HG03575 (cell line): Measurements from ENCODE around the gene GRIK1.
A peak's percentile ranks its signal among the peaks of the same experiment; 100 is the strongest.

Experiments used
- ATAC-seq: cut with Tn5 transposase; IDR thresholded peaks from one replicate; pipeline ENCODE4 v1.9.1; 2021; ENCODE audit not compliant: unreplicated experiment, insufficient number of reproducible peaks, low FRiP score; ENCODE audit errors: extremely low read depth

GRIK1 gene

DNA sequence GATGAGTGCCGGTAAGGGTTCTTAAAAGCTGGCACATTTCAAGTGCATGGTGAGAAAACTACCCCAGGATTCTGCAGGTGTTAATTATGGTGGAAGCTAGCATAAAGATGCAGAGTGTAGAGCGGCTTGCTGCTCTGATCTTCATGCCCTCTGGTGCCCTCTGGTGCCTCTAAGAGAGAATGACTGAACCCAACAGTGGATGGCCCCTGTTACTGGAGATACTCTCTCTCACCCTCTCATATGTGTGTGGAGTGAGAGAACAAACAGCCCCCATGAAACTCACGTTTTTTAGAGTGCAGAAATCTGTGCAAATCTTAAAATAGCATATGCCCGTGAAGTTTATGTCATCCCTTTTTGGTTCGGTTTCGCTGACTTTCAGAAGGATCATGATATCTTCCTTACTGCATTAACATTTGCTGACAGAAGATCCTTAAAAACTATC, 90.0 kb downstream of the GRIK1 start:
- ATAC-seq = peak; percentile 96

- ATAC-seq = no peak
Observed at GRCh38 chr21:29843804-29844203, 96.0 kb downstream of the GRIK1 start.

DNA sequence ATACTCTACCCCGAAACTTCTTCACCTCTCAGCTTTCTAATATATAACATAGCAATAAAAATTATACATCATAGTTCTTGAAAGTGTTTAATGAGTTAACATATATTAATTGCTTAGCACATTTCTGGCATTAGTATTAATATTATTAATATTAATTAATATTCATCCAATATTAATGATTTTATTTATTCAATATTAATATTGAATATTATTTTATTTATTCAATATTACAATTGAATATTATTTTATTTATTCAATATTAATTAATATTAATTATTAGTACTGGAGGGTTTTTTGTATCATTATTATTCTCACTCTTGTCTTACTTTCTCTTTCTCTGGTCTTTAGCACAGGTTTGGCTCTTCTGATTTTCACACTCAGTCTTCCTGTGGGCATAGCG, 105.2 kb downstream of the GRIK1 start:
- ATAC-seq = no peak

DNA sequence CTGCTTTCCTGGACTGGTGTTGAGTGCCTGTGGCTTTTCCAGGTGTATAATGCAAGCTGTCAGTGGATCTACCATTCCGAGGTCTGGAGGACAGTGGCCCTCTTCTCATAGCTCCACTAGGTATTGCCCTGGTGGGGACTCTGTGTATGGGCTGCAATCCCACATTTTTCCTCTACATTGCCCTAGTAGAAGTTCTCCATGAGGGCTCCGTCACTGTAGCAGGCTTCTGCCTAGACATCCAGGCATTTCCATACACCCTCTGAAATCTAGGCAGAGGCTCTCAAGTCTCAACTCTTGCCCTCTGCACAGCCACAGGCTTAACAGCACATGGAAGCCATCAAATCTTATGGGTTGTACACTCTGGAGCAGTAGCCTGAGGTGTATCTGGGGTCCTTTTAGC, 107.6 kb downstream of the GRIK1 start:
- no peak for ATAC-seq

- no peak for ATAC-seq
Observed at GRCh38 chr21:29829564-29830275, 110.1 kb downstream of the GRIK1 start.

DNA sequence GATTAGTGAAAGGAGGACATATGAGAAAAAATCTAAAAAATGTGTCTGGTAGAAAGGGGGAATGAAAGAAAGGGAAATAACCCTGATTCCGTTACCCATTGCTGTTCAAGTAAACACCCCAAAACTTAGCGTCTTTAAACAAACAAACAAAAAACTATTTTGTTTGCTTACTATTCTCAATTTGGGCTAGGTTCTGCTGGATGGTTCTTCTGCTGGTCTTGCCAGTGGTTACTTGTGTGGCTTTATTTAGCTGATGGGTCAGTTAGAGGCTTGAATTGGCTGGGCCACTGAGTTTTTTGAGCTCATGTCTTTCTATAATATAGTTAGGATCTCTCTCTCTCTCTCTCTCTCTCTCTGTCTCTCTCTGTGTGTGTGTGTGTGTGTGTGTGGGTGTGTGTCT, 112.1 kb downstream of the GRIK1 start:
- ATAC-seq = no peak

DNA sequence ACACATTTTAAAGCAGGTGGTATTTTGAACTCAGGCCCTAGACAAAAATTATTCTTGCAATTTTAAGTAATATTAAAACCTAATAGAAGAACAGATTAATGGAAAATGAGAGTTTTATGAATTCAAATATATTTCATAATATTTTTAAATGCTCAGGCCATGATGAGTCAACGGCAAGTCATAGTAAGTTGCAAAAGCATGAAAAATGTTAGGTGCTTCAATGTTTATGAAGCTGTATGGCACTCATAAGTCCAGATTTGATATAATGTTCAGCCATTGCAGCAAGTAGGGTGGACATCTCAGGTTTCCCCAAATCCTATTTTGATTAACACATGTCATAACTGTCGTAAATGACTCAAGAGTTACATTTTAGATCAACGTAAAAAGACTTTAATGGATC, 112.6 kb downstream of the GRIK1 start:
- ATAC-seq = no peak

GRCh38 chr21:29826386-29826785, 113.4 kb downstream of the GRIK1 start:
- no peak for ATAC-seq

DNA sequence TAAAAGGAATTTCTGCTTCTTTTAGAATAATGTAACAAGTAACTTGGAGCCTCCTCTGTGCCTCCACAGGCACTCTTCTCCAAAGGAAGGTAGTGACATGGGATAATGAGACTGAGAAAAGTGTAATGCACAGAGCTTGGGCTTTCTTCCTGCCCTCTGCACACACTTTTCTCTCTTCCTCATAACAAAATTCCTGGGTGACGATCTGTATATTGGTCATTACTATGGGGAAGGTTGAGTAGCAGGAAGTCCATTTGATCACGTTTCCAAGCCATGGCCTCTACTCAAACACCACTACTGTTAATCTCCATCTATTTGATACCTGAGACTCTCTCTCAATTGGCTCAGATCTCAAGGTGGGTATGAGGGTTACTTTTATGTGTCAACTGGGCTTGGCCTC, 113.9 kb downstream of the GRIK1 start:
- no peak for ATAC-seq

DNA sequence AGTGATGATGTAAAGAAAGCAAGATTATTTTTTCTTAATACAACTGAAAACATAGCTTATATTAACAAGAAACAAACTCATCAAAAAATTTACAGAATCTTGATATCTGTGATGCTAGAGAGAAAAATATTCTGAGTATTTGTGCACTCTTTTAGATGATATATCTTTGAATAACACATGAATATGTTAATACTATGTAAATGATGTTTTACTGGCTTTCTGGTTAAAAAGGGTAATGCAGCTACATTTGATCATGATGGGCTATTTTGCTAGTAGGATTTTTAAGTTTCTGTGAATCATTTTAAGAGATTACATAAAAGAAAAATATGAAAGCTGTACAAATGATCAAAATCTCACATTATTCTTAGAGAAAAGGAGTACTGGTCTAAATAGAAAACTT, 114.5 kb downstream of the GRIK1 start:
- ATAC-seq = no peak

DNA sequence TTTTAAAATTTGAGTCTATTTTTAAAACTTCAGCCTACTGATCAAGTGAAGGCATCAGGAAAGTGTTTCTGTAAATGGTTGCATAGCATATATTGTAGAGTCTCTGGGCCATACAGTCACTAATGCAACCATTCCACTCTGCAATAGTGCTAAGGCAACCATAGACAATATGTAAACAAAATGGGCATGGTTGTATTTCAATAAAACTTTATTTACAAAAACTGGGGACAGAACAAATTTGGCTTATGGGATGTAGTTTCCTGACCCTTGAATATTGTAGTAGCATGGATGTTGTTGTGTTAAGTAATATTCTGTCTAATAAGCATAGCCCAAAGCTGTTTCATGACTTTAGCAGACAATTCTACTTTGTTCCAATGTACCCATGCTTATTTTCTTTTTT, 117.7 kb downstream of the GRIK1 start:
- ATAC-seq = no peak

DNA sequence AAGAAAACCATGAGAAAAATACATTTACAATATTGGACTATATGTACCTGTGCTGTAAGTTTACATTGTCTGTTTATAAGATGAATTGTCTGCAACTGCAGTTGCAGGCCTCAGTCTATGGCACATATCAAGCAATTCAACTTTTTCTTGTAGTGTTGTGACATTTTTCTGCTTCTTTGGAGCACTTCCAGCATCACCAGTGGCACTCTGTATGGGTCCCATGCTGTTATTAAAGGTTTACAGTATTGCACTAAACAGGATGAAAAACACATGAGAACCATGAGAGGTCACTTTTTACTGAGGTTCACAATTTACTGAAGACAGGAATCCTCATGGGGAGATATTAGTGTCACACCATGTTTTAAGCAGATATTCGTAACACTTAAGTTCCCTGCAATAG, 118.6 kb downstream of the GRIK1 start:
- ATAC-seq = no peak

GRCh38 chr21:29819675-29820326, 120.0 kb downstream of the GRIK1 start:
- no peak for ATAC-seq

DNA sequence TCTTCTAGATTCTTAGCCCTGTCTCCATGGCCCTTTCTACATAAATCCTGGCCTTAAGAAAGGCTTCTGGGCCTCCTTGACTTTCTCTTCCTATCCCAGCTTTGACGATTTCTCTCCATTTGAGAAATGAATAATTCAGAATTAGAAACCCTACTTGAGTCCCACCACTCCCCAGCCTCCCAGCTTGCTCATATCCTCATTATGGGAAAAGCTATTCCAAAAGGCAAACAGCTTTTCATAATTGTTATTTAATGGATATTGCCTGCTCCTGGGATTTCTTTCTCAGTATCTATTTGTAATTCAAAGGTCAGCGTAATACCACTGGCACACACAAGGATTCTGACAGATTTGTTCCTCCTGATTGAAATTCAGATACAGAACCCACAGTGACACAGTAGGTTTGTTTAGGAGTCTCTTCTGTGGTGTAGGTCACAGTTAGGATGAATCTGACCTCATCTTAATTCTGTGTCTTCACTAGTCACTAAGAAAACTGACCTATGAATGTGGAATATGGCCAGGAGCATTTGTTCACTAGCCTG, 121.3 kb downstream of the GRIK1 start:
- no peak for ATAC-seq

GRCh38 chr21:29817450-29817849, 122.3 kb downstream of the GRIK1 start:
- no peak for ATAC-seq

- ATAC-seq = no peak
Observed at GRCh38 chr21:29812947-29813346, 126.8 kb downstream of the GRIK1 start.

DNA sequence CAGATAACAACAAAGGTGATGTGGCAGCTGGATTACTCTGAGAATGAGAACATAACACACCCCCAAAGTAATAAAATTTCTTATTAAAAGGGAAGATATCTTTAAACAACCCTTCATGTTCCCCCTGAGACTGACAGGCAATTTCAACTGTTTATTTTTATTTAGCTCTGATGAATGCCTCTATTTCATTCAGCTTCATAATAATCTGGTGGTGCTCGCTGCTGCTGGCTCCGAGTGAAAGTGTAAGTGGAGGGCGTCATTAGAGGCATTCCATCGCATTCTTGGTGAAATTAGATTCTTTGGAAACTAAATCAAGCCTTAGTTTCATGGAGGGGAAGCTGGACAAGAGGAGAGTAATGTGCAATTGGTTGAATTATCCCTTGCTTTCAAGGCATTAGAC, 128.9 kb downstream of the GRIK1 start:
- ATAC-seq = no peak

- ATAC-seq = no peak
Observed at GRCh38 chr21:29808153-29808552, 131.6 kb downstream of the GRIK1 start.

- ATAC-seq = no peak
Observed at GRCh38 chr21:29805105-29805504, 134.7 kb downstream of the GRIK1 start.

DNA sequence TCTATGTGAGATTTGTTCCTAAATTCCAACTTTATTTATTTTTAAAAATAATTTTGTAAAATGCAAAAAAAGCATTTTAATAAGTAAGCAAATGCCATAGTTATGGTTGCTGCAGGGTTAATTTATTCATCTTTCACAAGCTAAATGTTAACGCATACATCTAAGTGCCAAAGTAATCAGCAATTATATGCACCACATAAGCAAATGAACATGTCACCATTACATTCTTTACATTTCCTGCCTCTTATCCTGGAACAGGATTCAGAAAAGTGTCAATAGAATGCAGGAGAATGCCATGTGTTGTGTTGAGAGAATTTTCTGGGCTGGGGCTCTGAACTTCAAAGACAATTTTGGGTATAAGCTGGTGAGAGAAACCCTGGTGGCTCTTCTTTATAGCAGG, 136.6 kb downstream of the GRIK1 start:
- no peak for ATAC-seq

DNA sequence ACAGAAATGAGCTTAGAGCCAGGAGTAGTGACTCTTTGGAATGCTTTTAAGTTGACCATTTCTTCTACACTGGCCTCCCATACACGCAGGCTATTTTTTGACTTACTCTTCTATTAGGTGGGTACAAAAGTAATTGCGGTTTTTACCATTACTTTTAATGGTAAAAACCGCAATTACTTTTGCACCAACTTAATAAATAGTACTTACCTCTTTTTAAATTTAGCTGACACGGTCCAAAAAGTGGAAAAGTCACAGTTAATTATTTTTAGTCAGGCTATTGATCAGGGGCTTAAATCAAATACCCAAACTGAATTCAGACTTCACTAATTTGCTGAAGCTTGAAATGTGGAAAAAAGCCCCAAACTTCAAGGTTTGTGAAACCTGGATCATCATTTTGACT, 138.7 kb downstream of the GRIK1 start:
- ATAC-seq = no peak
